DND-41 (cell line): ENCODE measurements around the gene TMEM161B.

ENCODE experiments used
- ATAC-seq: fragments of 200-7000 bp; cut with Tn5 transposase; 3 replicates; pipeline ENCODE4 v1.9.1; 2021; ENCODE audit warnings: low read depth; ENCODE audit not compliant: insufficient read depth
- DNase-seq: peaks from one replicate; pipeline ENCODE4 v3.0.0-alpha.2; 2020
- H2AFZ ChIP-seq: 2 replicates; pipeline ENCODE4 v1.6.0; 2012; ENCODE audit warnings: low read depth, low read length
- H3K27ac ChIP-seq: 2 replicates; pipeline ENCODE4 v1.5.1; 2012; ENCODE audit warnings: low read length, inconsistent platforms
- H3K27me3 ChIP-seq: fragments of 200-600 bp; sonication (generic); 2 replicates; pipeline ENCODE4 v1.6.0; 2012; ENCODE audit warnings: low read length, mild to moderate bottlenecking, inconsistent platforms; ENCODE audit not compliant: insufficient read depth, poor library complexity
- H3K36me3 ChIP-seq: 2 replicates; pipeline ENCODE4 v1.5.1; 2012; ENCODE audit warnings: low read length, inconsistent platforms; ENCODE audit not compliant: insufficient read depth
- H3K4me1 ChIP-seq: 2 replicates; pipeline ENCODE4 v1.5.1; 2012; ENCODE audit warnings: mild to moderate bottlenecking, low read length; ENCODE audit not compliant: insufficient read depth
- H3K4me2 ChIP-seq: 2 replicates; pipeline ENCODE4 v1.6.0; 2012; ENCODE audit warnings: mild to moderate bottlenecking, moderate library complexity, low read length, inconsistent platforms; ENCODE audit not compliant: insufficient read depth
- H3K4me3 ChIP-seq, 2 experiments: fragments of 200-600 bp in 1 of 2; shearing (Covaris generic) in 1 of 2; 2 replicates each; pipeline ENCODE4 v1.5.1; 2012 to 2016; ENCODE audit warnings: inconsistent platforms in 2 of 2, low read length in 2 of 2, mild to moderate bottlenecking in 2 of 2, low read depth in 1 of 2, moderate library complexity in 1 of 2
- H3K79me2 ChIP-seq: 2 replicates; pipeline ENCODE4 v1.6.0; 2012; ENCODE audit warnings: low read length, inconsistent platforms; ENCODE audit not compliant: insufficient read depth
- H3K9ac ChIP-seq: 2 replicates; pipeline ENCODE4 v1.6.0; 2012; ENCODE audit warnings: low read depth, mild to moderate bottlenecking, inconsistent platforms, low read length, moderate library complexity
- H3K9me3 ChIP-seq: 2 replicates; pipeline ENCODE4 v1.5.1; 2012; ENCODE audit warnings: low read length, moderate library complexity, mild to moderate bottlenecking, inconsistent platforms; ENCODE audit not compliant: insufficient read depth, severe bottlenecking
- H4K20me1 ChIP-seq: 2 replicates; pipeline ENCODE4 v1.6.0; 2012; ENCODE audit warnings: low read length; ENCODE audit not compliant: insufficient read depth
- CTCF ChIP-seq: IDR thresholded peaks from 2 replicates; pipeline ENCODE4 v1.5.1; 2012; ENCODE audit warnings: borderline replicate concordance, low read length, moderate library complexity, mild to moderate bottlenecking; ENCODE audit not compliant: poor library complexity, severe bottlenecking; ENCODE audit errors: extremely low read depth
- EZH2 ChIP-seq: IDR thresholded peaks from 3 replicates; pipeline ENCODE4 v1.6.1; 2012; ENCODE audit warnings: borderline replicate concordance, low read depth, mild to moderate bottlenecking, moderate library complexity, low read length, inconsistent platforms; ENCODE audit not compliant: severe bottlenecking

TMEM161B gene

GRCh38 chr5:88226881-88227450, 41.7 kb downstream of the TMEM161B start:
- H3K79me2 ChIP-seq: 0 out of 2 replicates have a peak, but pooled peaks cover 3% of the 10 kb centered on the region
- no peak for DNase-seq
- no peak for TF ChIP-seq CTCF

GRCh38 chr5:88214655-88215054, 54.0 kb downstream of the TMEM161B start:
- Histone ChIP-seq H3K4me2 (no peak overlapping the region), H3K9ac (no peak overlapping the region), H4K20me1 (no peaks in the 10 kb centered on the region), H3K4me1 (no peaks in the 10 kb centered on the region), H3K4me3 (no peak overlapping the region), H3K79me2 (no peaks in the 10 kb centered on the region), H3K27ac (no peak overlapping the region), H2AFZ (no peak overlapping the region), H3K9me3 (no peaks in the 10 kb centered on the region), H3K27me3 (no peaks in the 10 kb centered on the region), H3K36me3 (peaks cover 59% of the 10 kb centered on the region)
- TF ChIP-seq EZH2 (no peak), CTCF (no peak)
- ATAC-seq (no peak), DNase-seq (no peak)

More at GRCh38 chr5:88226881-88227450, 41.7 kb downstream of the TMEM161B start:
- H3K27me3 ChIP-seq: no peaks in the 10 kb centered on the region
- H3K4me3 ChIP-seq: no peak overlapping the region
- peaks cover 16% of the 10 kb centered on the region; the same call in 1 of the 2 replicates for H3K36me3 ChIP-seq
- no peaks in the 10 kb centered on the region for H3K9me3 ChIP-seq
- H3K4me2 ChIP-seq: no peak overlapping the region
- no peaks in the 10 kb centered on the region; the same call in 1 of the 2 replicates for H4K20me1 ChIP-seq
- ATAC-seq: no peak
- no peak overlapping the region for H3K27ac ChIP-seq
- H3K9ac ChIP-seq: no peak overlapping the region
- H2AFZ ChIP-seq: no peak overlapping the region
- no peaks in the 10 kb centered on the region for H3K4me1 ChIP-seq

DNA sequence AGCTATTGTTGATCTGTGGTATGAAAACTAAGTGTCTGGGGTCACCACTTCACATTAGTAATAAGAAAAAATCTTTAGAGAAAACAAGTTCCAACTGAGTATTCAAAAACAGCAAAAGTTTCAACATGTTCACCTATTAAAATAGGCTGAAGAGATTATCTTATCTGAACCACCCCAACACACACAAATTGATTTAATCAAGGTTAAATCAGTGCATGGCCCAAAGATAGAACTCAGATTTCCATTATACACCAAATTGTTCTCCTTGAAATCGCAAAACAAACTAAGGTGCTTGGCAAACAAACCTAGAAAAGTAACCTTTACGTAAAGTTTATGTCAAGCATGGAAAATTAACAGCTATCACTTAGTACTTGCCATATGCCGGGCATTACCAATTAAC, 61.1 kb downstream of the TMEM161B start:
- H4K20me1 ChIP-seq: no peaks in the 10 kb centered on the region
- DNase-seq: no peak
- H3K9me3 ChIP-seq: no peaks in the 10 kb centered on the region
- no peaks in the 10 kb centered on the region for H3K79me2 ChIP-seq
- no peaks in the 10 kb centered on the region for H3K4me1 ChIP-seq
- no peak overlapping the region for H3K4me2 ChIP-seq
- no peak for ATAC-seq
- peaks cover 30% of the 10 kb centered on the region for H3K36me3 ChIP-seq
- no peak overlapping the region for H2AFZ ChIP-seq
- no peak overlapping the region for H3K27ac ChIP-seq
- H3K4me3 ChIP-seq: no peak overlapping the region
- TF ChIP-seq CTCF (no peak), EZH2 (no peak)
- no peaks in the 10 kb centered on the region for H3K27me3 ChIP-seq
- H3K9ac ChIP-seq: no peak overlapping the region
